DND-41 (cell line): ENCODE results near the gene USP28.

Experiments
- ATAC-seq: fragments of 200-7000 bp; cut with Tn5 transposase; 3 replicates; pipeline ENCODE4 v1.9.1; 2021; ENCODE audit warnings: low read depth; ENCODE audit not compliant: insufficient read depth
- DNase-seq: peaks from one replicate; pipeline ENCODE4 v3.0.0-alpha.2; 2020
- H2AFZ ChIP-seq: 2 replicates; pipeline ENCODE4 v1.6.0; 2012; ENCODE audit warnings: low read depth, low read length
- H3K27ac ChIP-seq: 2 replicates; pipeline ENCODE4 v1.5.1; 2012; ENCODE audit warnings: low read length, inconsistent platforms
- H3K27me3 ChIP-seq: fragments of 200-600 bp; sonication (generic); 2 replicates; pipeline ENCODE4 v1.6.0; 2012; ENCODE audit warnings: low read length, mild to moderate bottlenecking, inconsistent platforms; ENCODE audit not compliant: insufficient read depth, poor library complexity
- H3K36me3 ChIP-seq: 2 replicates; pipeline ENCODE4 v1.5.1; 2012; ENCODE audit warnings: low read length, inconsistent platforms; ENCODE audit not compliant: insufficient read depth
- H3K4me1 ChIP-seq: 2 replicates; pipeline ENCODE4 v1.5.1; 2012; ENCODE audit warnings: mild to moderate bottlenecking, low read length; ENCODE audit not compliant: insufficient read depth
- H3K4me2 ChIP-seq: 2 replicates; pipeline ENCODE4 v1.6.0; 2012; ENCODE audit warnings: mild to moderate bottlenecking, moderate library complexity, low read length, inconsistent platforms; ENCODE audit not compliant: insufficient read depth
- H3K4me3 ChIP-seq, 2 experiments: fragments of 200-600 bp in 1 of 2; shearing (Covaris generic) in 1 of 2; 2 replicates each; pipeline ENCODE4 v1.5.1; 2012 to 2016; ENCODE audit warnings: inconsistent platforms in 2 of 2, low read length in 2 of 2, mild to moderate bottlenecking in 2 of 2, low read depth in 1 of 2, moderate library complexity in 1 of 2
- H3K79me2 ChIP-seq: 2 replicates; pipeline ENCODE4 v1.6.0; 2012; ENCODE audit warnings: low read length, inconsistent platforms; ENCODE audit not compliant: insufficient read depth
- H3K9ac ChIP-seq: 2 replicates; pipeline ENCODE4 v1.6.0; 2012; ENCODE audit warnings: low read depth, mild to moderate bottlenecking, inconsistent platforms, low read length, moderate library complexity
- H3K9me3 ChIP-seq: 2 replicates; pipeline ENCODE4 v1.5.1; 2012; ENCODE audit warnings: low read length, moderate library complexity, mild to moderate bottlenecking, inconsistent platforms; ENCODE audit not compliant: insufficient read depth, severe bottlenecking
- H4K20me1 ChIP-seq: 2 replicates; pipeline ENCODE4 v1.6.0; 2012; ENCODE audit warnings: low read length; ENCODE audit not compliant: insufficient read depth
- CTCF ChIP-seq: IDR thresholded peaks from 2 replicates; pipeline ENCODE4 v1.5.1; 2012; ENCODE audit warnings: borderline replicate concordance, low read length, moderate library complexity, mild to moderate bottlenecking; ENCODE audit not compliant: poor library complexity, severe bottlenecking; ENCODE audit errors: extremely low read depth
- EZH2 ChIP-seq: IDR thresholded peaks from 3 replicates; pipeline ENCODE4 v1.6.1; 2012; ENCODE audit warnings: borderline replicate concordance, low read depth, mild to moderate bottlenecking, moderate library complexity, low read length, inconsistent platforms; ENCODE audit not compliant: severe bottlenecking

Gene USP28

DNA sequence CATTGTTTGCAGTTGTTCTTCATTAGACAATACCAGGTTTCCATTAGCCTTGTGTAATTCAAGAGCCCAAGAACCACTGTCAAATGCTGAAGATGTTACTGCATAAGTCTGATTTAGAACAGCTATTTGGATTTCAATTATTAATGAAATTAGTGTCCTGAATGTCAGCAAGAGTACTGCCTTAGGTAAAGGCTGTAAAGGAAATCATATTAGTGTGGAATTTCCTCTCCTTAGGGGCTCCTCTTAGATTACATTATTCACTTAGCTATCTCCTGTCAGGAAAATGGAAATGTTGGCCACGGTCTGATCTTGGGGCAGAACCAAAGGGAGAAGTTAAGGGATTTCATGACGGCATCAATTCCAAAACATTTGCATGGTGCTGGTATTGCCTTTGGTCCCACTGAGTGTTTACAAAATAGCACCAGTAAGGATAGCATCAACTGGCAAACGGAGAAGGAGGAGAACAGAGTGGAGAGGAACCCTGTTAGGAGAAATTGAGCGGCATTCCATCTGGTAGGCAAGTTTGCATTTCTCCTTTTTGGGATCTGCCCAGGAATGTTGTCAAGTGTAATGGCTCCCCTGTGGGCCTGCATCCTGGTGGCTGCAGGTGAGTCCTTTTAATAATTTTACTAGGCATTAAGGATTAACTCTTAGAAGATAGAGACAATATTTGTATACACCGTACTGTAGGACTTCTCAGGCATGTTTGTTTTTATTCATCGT lies 29.2 kb upstream of the USP28 start, which contains the start of gene HTR3B:
TSS of gene HTR3B (plus strand) at position 418 of the 723 bp plus-strand sequence. CDS start at position 556, 138 bp downstream.
- H2AFZ ChIP-seq = no peak within 1 kb of the TSS
- H3K27me3 ChIP-seq = peaks cover 20% of the 10 kb centered on the region
- H3K4me3 ChIP-seq = no peak within 1 kb of the TSS
- no peak for DNase-seq
- no peaks in the 10 kb centered on the region for H3K79me2 ChIP-seq
- H3K4me2 ChIP-seq = no peak within 1 kb of the TSS
- H3K27ac ChIP-seq = no peak within 1 kb of the TSS
- ATAC-seq = no peak
- H3K36me3 ChIP-seq = no peaks in the 10 kb centered on the region
- no peaks in the 10 kb centered on the region for H3K4me1 ChIP-seq
- no peaks in the 10 kb centered on the region for H4K20me1 ChIP-seq
- no peaks in the 10 kb centered on the region for H3K9me3 ChIP-seq
- no peak within 1 kb of the TSS for H3K9ac ChIP-seq
- TF ChIP-seq EZH2 = no peak
- no peak for TF ChIP-seq CTCF

DNA sequence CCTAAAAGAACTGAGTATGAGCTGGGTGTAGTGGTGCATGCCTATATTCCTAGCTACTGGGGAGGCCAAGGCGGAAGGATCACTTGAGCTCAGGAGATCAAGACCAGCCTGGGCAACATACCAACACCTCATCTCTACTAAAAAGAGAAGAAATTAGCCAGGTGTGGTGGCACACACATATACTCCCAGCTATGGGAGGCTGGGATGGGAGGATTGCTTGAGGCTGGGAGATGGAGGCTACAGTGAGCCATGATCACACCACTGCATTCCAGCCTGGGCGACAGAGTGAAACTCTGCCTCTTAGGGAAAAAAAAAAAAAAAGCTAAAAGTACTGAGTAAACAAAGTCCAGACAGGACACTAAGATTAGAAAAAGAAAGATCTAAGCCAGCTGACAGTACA lies 25.8 kb upstream of the USP28 start:
- no peaks in the 10 kb centered on the region for H3K9me3 ChIP-seq
- ATAC-seq = no peak
- H3K27ac ChIP-seq = no peak overlapping the region
- H3K4me3 ChIP-seq = no peak overlapping the region
- no peak overlapping the region for H3K4me2 ChIP-seq
- no peaks in the 10 kb centered on the region for H4K20me1 ChIP-seq
- no peak overlapping the region for H2AFZ ChIP-seq
- TF ChIP-seq EZH2 (no peak), CTCF (no peak)
- peaks cover 15% of the 10 kb centered on the region for H3K27me3 ChIP-seq
- no peaks in the 10 kb centered on the region for H3K4me1 ChIP-seq
- no peak overlapping the region for H3K9ac ChIP-seq
- H3K79me2 ChIP-seq = no peaks in the 10 kb centered on the region
- H3K36me3 ChIP-seq = no peaks in the 10 kb centered on the region
- DNase-seq = no peak

GRCh38 chr11:113896156-113896879 lies 20.9 kb upstream of the USP28 start:
- Histone ChIP-seq H3K36me3 (no peaks in the 10 kb centered on the region), H3K4me2 (no peak overlapping the region)
- DNase-seq = peak; percentile 29

More at GRCh38 chr11:113896156-113896879, 20.9 kb upstream of the USP28 start:
- no peaks in the 10 kb centered on the region for H3K4me1 ChIP-seq
- peaks cover 3% of the 10 kb centered on the region for H3K27me3 ChIP-seq
- H3K9ac ChIP-seq = no peak overlapping the region
- H3K4me3 ChIP-seq = no peak overlapping the region
- H4K20me1 ChIP-seq = no peaks in the 10 kb centered on the region
- H3K27ac ChIP-seq = no peak overlapping the region
- no peak for TF ChIP-seq EZH2
- peak; percentile 81 for TF ChIP-seq CTCF
- no peaks in the 10 kb centered on the region for H3K9me3 ChIP-seq
- ATAC-seq = peak; percentile 72; the same call in 2 of the 3 replicates
- no peaks in the 10 kb centered on the region for H3K79me2 ChIP-seq
- H2AFZ ChIP-seq = peak overlapping the region; percentile 39; the same call in 1 of the 2 replicates
